A204.1 (cell line): ENCODE data around the gene DENND5B.
"Not testable (repeated sequence)": the region's sequence is repeated elsewhere in the genome, so short reads cannot be mapped to it uniquely, and the experiment has no call there.

Source experiments
- FAIRE-seq: peaks from 2 replicates; lab custom pipeline; 2012; peaks lifted over from hg19 to GRCh38; lab: Jason Lieb, UNC

Gene DENND5B

GRCh38 chr12:31555466-31555865, 35.5 kb downstream of the DENND5B start:
- FAIRE-seq, result not testable (repeated sequence)

GRCh38 chr12:31550590-31550989, 40.3 kb downstream of the DENND5B start:
- FAIRE-seq, result not testable (repeated sequence)

- FAIRE-seq, result no peak
These were observed 54.3 kb downstream of the DENND5B start for GRCh38 chr12:31536672-31537071.

- FAIRE-seq, result no peak
These were observed 57.5 kb downstream of the DENND5B start for GRCh38 chr12:31533470-31533869.

GRCh38 chr12:31531893-31532292, 59.0 kb downstream of the DENND5B start:
- FAIRE-seq, result no peak

- no peak for FAIRE-seq
These were observed 62.8 kb downstream of the DENND5B start for GRCh38 chr12:31528095-31528494.

- FAIRE-seq, result no peak
These were observed 63.9 kb downstream of the DENND5B start for GRCh38 chr12:31527083-31527482.

GRCh38 chr12:31526158-31526546, 64.8 kb downstream of the DENND5B start:
- no peak for FAIRE-seq

- no peak for FAIRE-seq
These were observed 65.3 kb downstream of the DENND5B start for GRCh38 chr12:31525496-31526157.

GRCh38 chr12:31524791-31525495, 66.0 kb downstream of the DENND5B start:
- FAIRE-seq, result no peak

- FAIRE-seq, result no peak
These were observed 67.6 kb downstream of the DENND5B start for GRCh38 chr12:31523306-31523705.

GRCh38 chr12:31522607-31523006, 68.3 kb downstream of the DENND5B start:
- no peak for FAIRE-seq

- FAIRE-seq, result no peak
These were observed 69.0 kb downstream of the DENND5B start for GRCh38 chr12:31521964-31522363.

- no peak for FAIRE-seq
These were observed 71.4 kb downstream of the DENND5B start for GRCh38 chr12:31519511-31519910.

- FAIRE-seq, result no peak
These were observed 72.2 kb downstream of the DENND5B start for GRCh38 chr12:31518680-31519227.

- FAIRE-seq, result no peak
These were observed 72.9 kb downstream of the DENND5B start for GRCh38 chr12:31517994-31518393.

- no peak for FAIRE-seq
These were observed 74.2 kb downstream of the DENND5B start for GRCh38 chr12:31516702-31517101.

- no peak for FAIRE-seq
These were observed 76.0 kb downstream of the DENND5B start for GRCh38 chr12:31514912-31515311.

GRCh38 chr12:31510034-31510433, 80.9 kb downstream of the DENND5B start:
- no peak for FAIRE-seq

- no peak for FAIRE-seq
These were observed 82.3 kb downstream of the DENND5B start for GRCh38 chr12:31508436-31509150.

- no peak for FAIRE-seq
These were observed 83.0 kb downstream of the DENND5B start for GRCh38 chr12:31507966-31508365.

- no peak for FAIRE-seq
These were observed 84.2 kb downstream of the DENND5B start for GRCh38 chr12:31506515-31507306.
